NCI-H82 (cell line): ENCODE measurements around the gene CLPX.
"Not testable (repeated sequence)": the region's sequence is repeated elsewhere in the genome, so short reads cannot be mapped to it uniquely, and the experiment has no call there.

Experiments
- DNase-seq: peaks from one replicate; lab custom pipeline; 2025; lab: John Stamatoyannopoulos, UW

CLPX gene

GRCh38 chr15:65101891-65102708 lies 83.0 kb downstream of the CLPX start:
- no peak for DNase-seq

- DNase-seq, result peak; percentile 73
Measured at GRCh38 chr15:65101411-65101890, 83.7 kb downstream of the CLPX start.

DNA sequence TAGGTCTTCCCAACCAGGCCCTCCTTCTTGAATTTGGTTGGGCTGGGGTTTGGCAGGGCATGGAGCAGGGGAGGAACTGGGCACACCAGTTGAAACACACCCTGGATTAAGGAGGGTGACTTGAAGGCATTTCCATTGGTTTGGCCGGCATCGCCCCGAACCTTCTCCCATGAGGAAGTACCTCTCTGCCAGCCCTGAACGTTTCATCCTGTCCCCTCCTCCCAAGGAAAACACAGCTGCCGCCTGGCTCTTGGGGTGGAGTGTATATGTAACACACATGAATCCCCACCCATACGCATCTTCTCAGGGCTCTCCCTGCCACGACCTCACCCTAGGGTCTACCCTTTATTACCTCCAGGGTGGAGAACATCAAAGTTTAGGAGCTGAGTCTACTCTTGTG lies 84.7 kb downstream of the CLPX start:
- no peak for DNase-seq

DNA sequence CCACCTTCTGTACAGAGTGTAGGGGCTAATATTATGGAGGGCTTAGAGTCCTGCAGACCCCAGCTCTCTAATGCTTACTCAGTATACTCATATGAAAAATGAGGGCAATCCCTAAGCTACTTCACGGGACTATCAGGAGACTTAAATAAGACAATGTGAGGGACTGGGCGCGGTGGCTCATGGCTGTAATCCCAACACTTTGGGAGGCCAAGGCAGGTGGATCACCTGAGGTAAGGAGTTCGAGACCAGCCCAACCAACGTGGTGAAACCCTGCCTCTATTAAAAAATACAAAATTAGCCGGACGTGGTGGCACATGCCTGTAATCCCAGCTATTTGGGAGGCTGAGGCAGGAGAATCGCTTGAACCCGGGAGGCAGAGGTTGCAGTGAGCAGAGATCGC lies 85.3 kb downstream of the CLPX start:
- DNase-seq, result not testable (repeated sequence)

DNA sequence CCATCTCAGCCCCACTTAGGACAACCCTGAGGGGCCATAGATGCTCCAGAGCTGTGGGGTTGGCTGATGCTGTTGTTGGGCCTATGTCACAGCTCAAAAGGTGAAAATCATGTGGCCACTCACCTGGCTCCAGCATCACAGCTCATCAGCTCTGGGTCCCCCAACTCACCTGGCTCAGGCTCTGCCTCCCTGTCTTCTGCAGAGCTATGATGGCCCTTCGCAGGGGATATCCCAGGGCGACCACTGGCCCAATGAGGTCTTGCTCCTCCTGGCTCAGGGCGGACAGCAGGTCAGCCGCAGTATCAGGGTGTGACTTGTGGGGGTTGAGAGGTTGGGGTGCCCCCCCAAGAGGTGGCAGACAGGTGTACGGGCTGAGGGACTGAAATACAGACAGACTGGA lies 85.8 kb downstream of the CLPX start:
- DNase-seq, result no peak
